Hepatocyte (in vitro differentiated cells): ENCODE measurements around the gene SPTBN2. TPM values are rescaled to one million over a fixed set of nuclear protein-coding genes. Genes with fewer than 3 reads are reported as not detected.

Experiments
- DNase-seq: peaks from one replicate; pipeline ENCODE4 v3.0.0-alpha.2; 2016; ENCODE audit warnings: low spot score
- H2AFZ ChIP-seq: fragments of 200-600 bp; sonication (generic); 2 replicates; pipeline ENCODE4 v1.6.0; 2016; ENCODE audit warnings: antibody characterized with exemption, mild to moderate bottlenecking
- H3K27ac ChIP-seq: fragments of 200-600 bp; sonication (generic); 2 replicates; pipeline ENCODE4 v1.5.1; 2016; ENCODE audit warnings: mild to moderate bottlenecking
- H3K27me3 ChIP-seq: fragments of 200-600 bp; sonication (generic); 2 replicates; pipeline ENCODE4 v1.6.1; 2016
- H3K36me3 ChIP-seq: fragments of 200-600 bp; sonication (generic); replicated peaks from 2 replicates; pipeline ENCODE4 v1.5.1; 2016; ENCODE audit warnings: low read depth; ENCODE audit not compliant: insufficient read depth
- H3K4me1 ChIP-seq: fragments of 200-600 bp; sonication (generic); 2 replicates; pipeline ENCODE4 v1.5.1; 2016; ENCODE audit warnings: mild to moderate bottlenecking, moderate library complexity; ENCODE audit not compliant: insufficient read depth
- H3K4me2 ChIP-seq: fragments of 200-600 bp; sonication (generic); 2 replicates; pipeline ENCODE4 v1.6.0; 2016
- H3K4me3 ChIP-seq: fragments of 200-600 bp; sonication (generic); 2 replicates; pipeline ENCODE4 v1.5.1; 2016; ENCODE audit warnings: mild to moderate bottlenecking
- H3K79me2 ChIP-seq: fragments of 200-600 bp; sonication (generic); 2 replicates; pipeline ENCODE4 v1.6.0; 2017; ENCODE audit warnings: mild to moderate bottlenecking
- H3K9me2 ChIP-seq: fragments of 200-600 bp; sonication (generic); replicated peaks from 2 replicates; pipeline ENCODE4 v1.6.0; 2017; ENCODE audit warnings: mild to moderate bottlenecking; ENCODE audit not compliant: insufficient read depth
- H3K9me3 ChIP-seq: fragments of 200-600 bp; sonication (generic); 2 replicates; pipeline ENCODE4 v1.5.1; 2016; ENCODE audit warnings: low read depth, mild to moderate bottlenecking
- H4K20me1 ChIP-seq: fragments of 200-600 bp; sonication (generic); 2 replicates; pipeline ENCODE4 v1.6.0; 2016; ENCODE audit warnings: mild to moderate bottlenecking; ENCODE audit not compliant: insufficient read depth, poor library complexity, severe bottlenecking
- EZH2 ChIP-seq: fragments of 200-600 bp; sonication (generic); IDR thresholded peaks from 2 replicates; pipeline ENCODE4 v1.6.1; 2016; ENCODE audit warnings: antibody characterized with exemption, mild to moderate bottlenecking, borderline replicate concordance
- EZH2phosphoT487 ChIP-seq: fragments of 200-600 bp; sonication (generic); IDR thresholded peaks from one replicate; pipeline ENCODE4 v1.6.1; 2018; ENCODE audit warnings: antibody characterized with exemption, mild to moderate bottlenecking, low read depth, moderate library complexity; ENCODE audit not compliant: unreplicated experiment, severe bottlenecking
- WGBS: methylation state at CpG from one replicate; pipeline ENCODE4 v1.1.6; 2016; ENCODE audit warnings: low lambda C conversion rate; ENCODE audit errors: missing lambda C conversion rate; 5-methylcytosine and 5-hydroxymethylcytosine counted together
- polyA plus RNA-seq: library from polyadenylated mRNA; unstranded; fragments of >200 nt; fragmentation: Nextera tagmentation; extraction: Ambion mirVana; gene quantifications from 2 replicates; pipeline ENCODE4 v1.2.1, GENCODE V29; 2016
- total RNA-seq: library from RNA; depleted of rRNA; stranded (reverse); fragments of >200 nt; gene quantifications from 2 replicates; pipeline ENCODE4 v1.2.3, GENCODE V29; 2014
- TF ChIP-seq, protein P1 (sequence below): fragments of 200-600 bp; sonication (generic); IDR thresholded peaks from 2 replicates; pipeline ENCODE4 v1.5.1; 2016; ENCODE audit warnings: antibody characterized with exemption, mild to moderate bottlenecking; ENCODE audit not compliant: poor library complexity

SPTBN2 gene
- total and polyA plus RNA-seq, 2 experiments from 2014 or later, result 152 to 177 TPM

DNA sequence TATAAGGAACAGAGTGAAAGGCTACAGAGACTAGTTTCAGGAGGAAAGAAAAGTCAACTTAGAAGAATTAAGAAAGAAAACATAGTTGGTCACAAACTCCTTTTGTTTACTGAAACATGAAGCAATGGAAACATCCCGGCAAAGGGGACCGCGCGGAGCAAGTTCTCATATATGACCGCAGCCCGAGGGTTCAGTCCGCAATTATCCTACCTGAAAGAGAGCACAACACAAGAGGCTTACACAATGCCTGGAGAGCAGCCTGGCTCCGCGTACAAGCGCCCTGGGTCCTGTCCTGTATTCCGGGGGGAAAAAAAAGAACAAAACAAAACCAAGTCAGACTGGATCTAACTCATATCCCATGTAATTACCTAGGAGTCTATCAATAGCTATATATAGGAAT, 63.6 kb downstream of the SPTBN2 start:
- no peaks in the 10 kb centered on the region for H3K4me1 ChIP-seq
- no peak overlapping the region for H2AFZ ChIP-seq
- 93% methylated on average over 11 of the region's 11 CpGs for WGBS
- no peaks in the 10 kb centered on the region for H3K36me3 ChIP-seq
- no peak overlapping the region for H3K4me2 ChIP-seq
- no peak for DNase-seq
- H4K20me1 ChIP-seq, result peaks cover 37% of the 10 kb centered on the region
- no peak overlapping the region for H3K27ac ChIP-seq
- no peaks in the 10 kb centered on the region for H3K27me3 ChIP-seq
- H3K79me2 ChIP-seq, result peaks cover 93% of the 10 kb centered on the region
- no peak overlapping the region for H3K4me3 ChIP-seq
- H3K9me2 ChIP-seq, result no peaks in the 10 kb centered on the region
- no peaks in the 10 kb centered on the region for H3K9me3 ChIP-seq
- TF ChIP-seq EZH2 (no peak), EZH2phosphoT487 (no peak)
- TF ChIP-seq, protein P1, sequence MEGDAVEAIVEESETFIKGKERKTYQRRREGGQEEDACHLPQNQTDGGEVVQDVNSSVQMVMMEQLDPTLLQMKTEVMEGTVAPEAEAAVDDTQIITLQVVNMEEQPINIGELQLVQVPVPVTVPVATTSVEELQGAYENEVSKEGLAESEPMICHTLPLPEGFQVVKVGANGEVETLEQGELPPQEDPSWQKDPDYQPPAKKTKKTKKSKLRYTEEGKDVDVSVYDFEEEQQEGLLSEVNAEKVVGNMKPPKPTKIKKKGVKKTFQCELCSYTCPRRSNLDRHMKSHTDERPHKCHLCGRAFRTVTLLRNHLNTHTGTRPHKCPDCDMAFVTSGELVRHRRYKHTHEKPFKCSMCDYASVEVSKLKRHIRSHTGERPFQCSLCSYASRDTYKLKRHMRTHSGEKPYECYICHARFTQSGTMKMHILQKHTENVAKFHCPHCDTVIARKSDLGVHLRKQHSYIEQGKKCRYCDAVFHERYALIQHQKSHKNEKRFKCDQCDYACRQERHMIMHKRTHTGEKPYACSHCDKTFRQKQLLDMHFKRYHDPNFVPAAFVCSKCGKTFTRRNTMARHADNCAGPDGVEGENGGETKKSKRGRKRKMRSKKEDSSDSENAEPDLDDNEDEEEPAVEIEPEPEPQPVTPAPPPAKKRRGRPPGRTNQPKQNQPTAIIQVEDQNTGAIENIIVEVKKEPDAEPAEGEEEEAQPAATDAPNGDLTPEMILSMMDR, result no peak

- WGBS, result no CpG with 5 or more reads among the region's 1 CpG
- Histone ChIP-seq H3K4me3 (no peak overlapping the region), H3K9me3 (no peaks in the 10 kb centered on the region), H3K79me2 (peaks cover 86% of the 10 kb centered on the region), H4K20me1 (peaks cover 38% of the 10 kb centered on the region), H3K27ac (no peak overlapping the region), H2AFZ (no peak overlapping the region), H3K4me1 (no peaks in the 10 kb centered on the region), H3K4me2 (no peak overlapping the region), H3K9me2 (no peaks in the 10 kb centered on the region), H3K27me3 (no peaks in the 10 kb centered on the region), H3K36me3 (no peaks in the 10 kb centered on the region)
- TF ChIP-seq EZH2phosphoT487, result no peak
- TF ChIP-seq, protein P1, result no peak
- TF ChIP-seq EZH2, result no peak
- DNase-seq, result no peak
Measured at GRCh38 chr11:66663741-66664296, 65.2 kb downstream of the SPTBN2 start.

GRCh38 chr11:66659763-66660162, 69.3 kb downstream of the SPTBN2 start:
- H3K79me2 ChIP-seq, result peaks cover 79% of the 10 kb centered on the region
- TF ChIP-seq EZH2, result no peak
- TF ChIP-seq, protein P1, result no peak
- no peak for TF ChIP-seq EZH2phosphoT487
- H3K27ac ChIP-seq, result no peak overlapping the region
- no peaks in the 10 kb centered on the region for H3K36me3 ChIP-seq
- H3K4me2 ChIP-seq, result no peak overlapping the region
- H3K27me3 ChIP-seq, result no peaks in the 10 kb centered on the region
- H3K9me3 ChIP-seq, result no peaks in the 10 kb centered on the region
- H3K9me2 ChIP-seq, result no peaks in the 10 kb centered on the region
- H2AFZ ChIP-seq, result no peak overlapping the region
- H3K4me3 ChIP-seq, result no peak overlapping the region
- peaks cover 22% of the 10 kb centered on the region for H4K20me1 ChIP-seq
- 35% methylated on average over 2 of the region's 2 CpGs for WGBS
- no peaks in the 10 kb centered on the region for H3K4me1 ChIP-seq
- DNase-seq, result no peak

DNA sequence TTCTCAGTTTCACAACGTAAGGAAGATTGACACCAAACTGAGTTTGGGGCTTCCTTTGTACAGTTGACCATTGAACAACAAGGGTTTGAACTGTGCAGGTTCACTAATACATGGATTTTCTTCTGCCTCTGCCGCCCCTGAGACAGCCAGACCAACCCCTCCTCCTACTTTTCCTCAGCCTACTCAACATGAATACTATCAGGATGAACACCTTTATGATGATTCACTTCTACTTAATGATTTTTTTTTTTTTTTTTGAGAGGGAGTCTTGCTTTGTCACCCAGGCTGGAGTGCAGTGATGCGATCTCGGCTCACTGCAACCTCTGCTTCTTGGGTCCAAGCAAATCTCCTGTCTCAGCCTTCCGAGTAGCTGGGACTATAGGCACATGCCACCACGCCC, 75.9 kb downstream of the SPTBN2 start:
- no peaks in the 10 kb centered on the region for H3K9me2 ChIP-seq
- H3K4me2 ChIP-seq, result no peak overlapping the region
- peaks cover 29% of the 10 kb centered on the region for H4K20me1 ChIP-seq
- H2AFZ ChIP-seq, result no peak overlapping the region
- H3K27me3 ChIP-seq, result no peaks in the 10 kb centered on the region
- no peak overlapping the region for H3K27ac ChIP-seq
- no peak for DNase-seq
- TF ChIP-seq EZH2 (no peak), EZH2phosphoT487 (no peak)
- TF ChIP-seq, protein P1, result no peak
- H3K79me2 ChIP-seq, result peaks cover 90% of the 10 kb centered on the region
- H3K36me3 ChIP-seq, result no peaks in the 10 kb centered on the region
- H3K9me3 ChIP-seq, result no peaks in the 10 kb centered on the region
- WGBS, result 93% methylated on average over 6 of the region's 6 CpGs
- H3K4me3 ChIP-seq, result no peak overlapping the region
- no peaks in the 10 kb centered on the region for H3K4me1 ChIP-seq
